SU-DHL-6 (cell line): ENCODE data around the gene TMED8.

Experiments
- H2AFZ ChIP-seq: fragments of 200-600 bp; sonication (generic); 2 replicates; pipeline ENCODE4 v1.6.1; 2014; ENCODE audit warnings: low read depth, mild to moderate bottlenecking, moderate library complexity, mixed read lengths, antibody characterized with exemption, low read length; ENCODE audit not compliant: severe bottlenecking
- H3F3A ChIP-seq: fragments of 200-600 bp; shearing (Covaris generic); 2 replicates; pipeline ENCODE4 v1.6.0; 2016; ENCODE audit warnings: antibody characterized with exemption, mild to moderate bottlenecking; ENCODE audit not compliant: insufficient read depth
- H3K27ac ChIP-seq: fragments of 200-600 bp; sonication (generic); 2 replicates; pipeline ENCODE4 v1.5.1; 2016; ENCODE audit warnings: low read depth, mild to moderate bottlenecking, low read length, moderate library complexity, mixed read lengths
- H3K27me3 ChIP-seq: fragments of 200-600 bp; sonication (generic), shearing (Covaris generic); 2 replicates; pipeline ENCODE4 v1.6.0; 2014; ENCODE audit warnings: mild to moderate bottlenecking, low read length
- H3K36me3 ChIP-seq: fragments of 200-600 bp; sonication (generic); 2 replicates; pipeline ENCODE4 v1.6.1; 2014; ENCODE audit warnings: mild to moderate bottlenecking, low read length, mixed read lengths
- H3K4me2 ChIP-seq: fragments of 300-600, 200-600 bp; shearing (Covaris generic), sonication (generic); 2 replicates; pipeline ENCODE4 v1.6.0; 2014; ENCODE audit warnings: low read length, low read depth, mild to moderate bottlenecking; ENCODE audit not compliant: poor library complexity, severe bottlenecking
- H3K4me3 ChIP-seq: fragments of 200-600 bp; sonication (generic); 2 replicates; pipeline ENCODE4 v1.5.1; 2014; ENCODE audit warnings: antibody characterized with exemption, low read length, mild to moderate bottlenecking, mixed read lengths; ENCODE audit not compliant: insufficient read depth, poor library complexity, severe bottlenecking
- H3K79me2 ChIP-seq: fragments of 200-600 bp; sonication (generic); 2 replicates; pipeline ENCODE4 v1.6.1; 2014; ENCODE audit warnings: mild to moderate bottlenecking, low read length, moderate library complexity; ENCODE audit not compliant: insufficient read depth
- H3K9ac ChIP-seq: fragments of 200-600 bp; sonication (generic); 2 replicates; pipeline ENCODE4 v1.7.0; 2014; ENCODE audit warnings: mild to moderate bottlenecking, low read length
- H3K9me2 ChIP-seq: fragments of 200-600 bp; sonication (generic); replicated peaks from 2 replicates; pipeline ENCODE4 v1.6.1; 2014; ENCODE audit warnings: low read length; ENCODE audit not compliant: insufficient read depth
- H3K9me3 ChIP-seq: fragments of 200-600 bp; sonication (generic); 2 replicates; pipeline ENCODE4 v1.6.1; 2014; ENCODE audit warnings: low read length, mixed read lengths; ENCODE audit not compliant: insufficient read depth
- H4K20me1 ChIP-seq: fragments of 200-600 bp; sonication (generic); 2 replicates; pipeline ENCODE4 v1.6.1; 2014; ENCODE audit warnings: low read depth, mild to moderate bottlenecking, antibody characterized with exemption, low read length, moderate library complexity, mixed read lengths
- CTCF ChIP-seq: fragments of 200-600 bp; sonication (generic); IDR thresholded peaks from one replicate; pipeline ENCODE4 v1.5.1; 2017; ENCODE audit warnings: antibody characterized with exemption, mild to moderate bottlenecking, low read length, moderate library complexity; ENCODE audit not compliant: insufficient read depth, poor library complexity, severe bottlenecking
- EZH2phosphoT487 ChIP-seq: fragments of 200-600 bp; sonication (generic), shearing (Covaris generic); conservative IDR thresholded peaks from 2 replicates; pipeline ENCODE4 v1.6.1; 2018; ENCODE audit warnings: mild to moderate bottlenecking, antibody characterized with exemption, low read length, moderate library complexity, mixed read lengths

Gene TMED8

DNA sequence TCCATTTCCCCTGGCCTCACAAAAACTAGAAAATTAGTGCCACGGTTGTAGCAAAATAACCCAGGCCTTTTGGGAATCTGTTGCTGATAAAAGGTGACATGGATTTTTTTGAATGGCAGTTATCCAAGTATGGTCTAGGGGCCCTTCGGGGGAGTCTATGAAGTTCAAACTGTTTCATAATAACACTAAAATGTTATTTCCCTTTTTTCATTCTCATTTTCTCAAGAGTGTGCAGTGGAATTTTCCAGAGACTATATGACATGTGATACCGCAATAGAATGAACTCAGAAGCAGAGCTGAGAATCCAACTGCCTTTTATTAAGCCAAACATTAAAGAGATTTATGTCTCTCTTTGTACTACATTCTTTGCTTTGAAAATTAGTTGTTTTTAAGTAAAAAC, 29.1 kb downstream of the TMED8 start:
- Histone ChIP-seq H2AFZ (no peak overlapping the region), H3K36me3 (no peaks in the 10 kb centered on the region; the same call in 1 of the 2 replicates), H3K79me2 (0 out of 2 replicates have a peak, but pooled peaks cover 2% of the 10 kb centered on the region), H3K9me2 (no peaks in the 10 kb centered on the region), H4K20me1 (no peaks in the 10 kb centered on the region), H3K9me3 (no peaks in the 10 kb centered on the region), H3F3A (no peaks in the 10 kb centered on the region), H3K4me2 (no peak overlapping the region), H3K9ac (no peak overlapping the region), H3K27ac (no peak overlapping the region; the same call in 1 of the 2 replicates), H3K27me3 (no peaks in the 10 kb centered on the region), H3K4me3 (no peak overlapping the region)
- TF ChIP-seq EZH2phosphoT487 (no peak), CTCF (no peak)

GRCh38 chr14:77346495-77346894, 30.4 kb downstream of the TMED8 start:
- Histone ChIP-seq H3K4me2 (no peak overlapping the region), H2AFZ (no peak overlapping the region), H3K36me3 (no peaks in the 10 kb centered on the region; the same call in 1 of the 2 replicates), H3K9ac (no peak overlapping the region), H3K27me3 (no peaks in the 10 kb centered on the region), H3F3A (no peaks in the 10 kb centered on the region), H3K4me3 (no peak overlapping the region), H4K20me1 (no peaks in the 10 kb centered on the region), H3K27ac (no peak overlapping the region), H3K9me2 (no peaks in the 10 kb centered on the region), H3K79me2 (no peaks in the 10 kb centered on the region), H3K9me3 (no peaks in the 10 kb centered on the region)
- TF ChIP-seq EZH2phosphoT487: no peak
- TF ChIP-seq CTCF: no peak

- no peak for TF ChIP-seq CTCF
- TF ChIP-seq EZH2phosphoT487: no peak
- Histone ChIP-seq H3K9me2 (no peaks in the 10 kb centered on the region), H3K79me2 (no peaks in the 10 kb centered on the region), H3K9ac (no peak overlapping the region), H3K4me3 (no peak overlapping the region), H3K4me2 (no peak overlapping the region), H3K27ac (no peak overlapping the region), H4K20me1 (no peaks in the 10 kb centered on the region), H3F3A (no peaks in the 10 kb centered on the region), H3K27me3 (no peaks in the 10 kb centered on the region), H3K9me3 (no peaks in the 10 kb centered on the region), H3K36me3 (no peaks in the 10 kb centered on the region), H2AFZ (no peak overlapping the region)
Observed at GRCh38 chr14:77344377-77344996, 32.4 kb downstream of the TMED8 start.
